ENCODE data around the gene TEAD1. TPM values are rescaled to one million over a fixed set of nuclear protein-coding genes. Genes with fewer than 3 reads are reported as not detected.

Gene TEAD1
- total and polyA plus RNA-seq, 9 of the 15 experiments (the other 6 are each of a cell fraction or from before 2014, with no cell fraction given): 1.7 to 17.7 (median 10.8) TPM

DNA sequence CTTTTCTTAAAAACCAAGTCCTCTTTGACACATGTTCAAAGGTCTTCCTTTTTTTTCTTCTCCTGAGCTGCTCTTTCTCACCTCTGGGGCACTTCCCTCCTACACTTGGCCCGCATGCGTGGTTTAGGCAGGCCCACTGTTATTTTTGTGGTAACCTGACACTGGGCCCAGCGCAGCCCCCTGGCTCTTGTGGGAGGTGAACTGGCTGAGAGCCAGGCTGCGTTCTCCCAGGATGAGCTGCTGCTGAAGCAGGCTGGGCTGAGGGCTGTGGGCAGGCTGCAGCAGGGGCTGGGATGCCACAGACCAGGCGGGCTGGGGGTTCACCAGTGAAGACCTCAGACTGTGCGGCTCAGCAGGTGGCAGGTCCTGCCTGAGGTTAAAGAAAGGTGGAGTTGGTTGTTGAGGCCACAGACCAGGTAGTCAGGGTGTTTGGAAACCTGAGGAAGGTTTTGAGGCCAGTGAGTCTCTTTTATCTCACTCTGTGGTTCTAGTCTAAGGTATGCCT, 72.4 kb downstream of the TEAD1 start (continued):
- TF ChIP-seq, protein P1, sequence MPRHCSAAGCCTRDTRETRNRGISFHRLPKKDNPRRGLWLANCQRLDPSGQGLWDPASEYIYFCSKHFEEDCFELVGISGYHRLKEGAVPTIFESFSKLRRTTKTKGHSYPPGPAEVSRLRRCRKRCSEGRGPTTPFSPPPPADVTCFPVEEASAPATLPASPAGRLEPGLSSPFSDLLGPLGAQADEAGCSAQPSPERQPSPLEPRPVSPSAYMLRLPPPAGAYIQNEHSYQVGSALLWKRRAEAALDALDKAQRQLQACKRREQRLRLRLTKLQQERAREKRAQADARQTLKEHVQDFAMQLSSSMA (CRISPR knock-in tag; IDR thresholded peaks at IDR 0.05): no peak
- TF ChIP-seq PYGO2 (tag; IDR thresholded peaks at IDR 0.05) (no peak), MEF2A (IDR thresholded peaks at IDR 0.05; ENCODE audit: control insufficient read depth, low read depth, low read length) (no peak), SNRNP70 (optimal IDR thresholded peaks at IDR 0.05; ENCODE audit: low read depth, low read length) (no peak), SREBF2 (CRISPR knock-in tag; IDR thresholded peaks at IDR 0.05) (no peak), TAF15 (IDR thresholded peaks at IDR 0.05; ENCODE audit: low read depth, low read length) (no peak), MEF2D (tag; conservative IDR thresholded peaks at IDR 0.05; ENCODE audit: low read depth) (no peak), ZKSCAN8 (CRISPR knock-in tag; IDR thresholded peaks at IDR 0.05) (no peak), CBFA2T3 (IDR thresholded peaks at IDR 0.05) (no peak), HDAC8 (tag; IDR thresholded peaks at IDR 0.05) (no peak), ZNF316 (IDR thresholded peaks at IDR 0.05) (no peak), WHSC1 (IDR thresholded peaks at IDR 0.05; ENCODE audit: low read length) (no peak), ZNF444 (CRISPR knock-in tag; IDR thresholded peaks at IDR 0.05) (no peak), POLR3A (IDR thresholded peaks at IDR 0.05; ENCODE audit: borderline replicate concordance, extremely low read depth, insufficient read depth, insufficient read length) (no peak), CBFB (CRISPR knock-in tag; IDR thresholded peaks at IDR 0.05) (no peak), SRSF9 (IDR thresholded peaks at IDR 0.05; ENCODE audit: borderline replicate concordance, low read depth, low read length) (no peak), ZNF408 (CRISPR knock-in tag; IDR thresholded peaks at IDR 0.05; ENCODE audit: low read depth) (no peak), ZZZ3 (IDR thresholded peaks at IDR 0.05) (no peak), RBM25 (IDR thresholded peaks at IDR 0.05; ENCODE audit: low read depth, low read length, severe bottlenecking) (no peak), ZNF121 (CRISPR knock-in tag; conservative IDR thresholded peaks at IDR 0.05) (no peak), POU5F1 (IDR thresholded peaks at IDR 0.05; ENCODE audit: borderline replicate concordance, low read depth, low read length, partially characterized antibody) (no peak), ZNF79 (CRISPR knock-in tag; IDR thresholded peaks at IDR 0.05; ENCODE audit: low read depth) (no peak), MYBL2 (IDR thresholded peaks at IDR 0.05; ENCODE audit: low read depth) (no peak), MYBL2 (CRISPR knock-in tag; IDR thresholded peaks at IDR 0.05; ENCODE audit: borderline replicate concordance) (no peak)
- TF ChIP-seq, protein P2, sequence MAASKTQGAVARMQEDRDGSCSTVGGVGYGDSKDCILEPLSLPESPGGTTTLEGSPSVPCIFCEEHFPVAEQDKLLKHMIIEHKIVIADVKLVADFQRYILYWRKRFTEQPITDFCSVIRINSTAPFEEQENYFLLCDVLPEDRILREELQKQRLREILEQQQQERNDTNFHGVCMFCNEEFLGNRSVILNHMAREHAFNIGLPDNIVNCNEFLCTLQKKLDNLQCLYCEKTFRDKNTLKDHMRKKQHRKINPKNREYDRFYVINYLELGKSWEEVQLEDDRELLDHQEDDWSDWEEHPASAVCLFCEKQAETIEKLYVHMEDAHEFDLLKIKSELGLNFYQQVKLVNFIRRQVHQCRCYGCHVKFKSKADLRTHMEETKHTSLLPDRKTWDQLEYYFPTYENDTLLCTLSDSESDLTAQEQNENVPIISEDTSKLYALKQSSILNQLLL (CRISPR knock-in tag; IDR thresholded peaks at IDR 0.05; ENCODE audit: borderline replicate concordance): no peak
- TF ChIP-seq, protein P3, sequence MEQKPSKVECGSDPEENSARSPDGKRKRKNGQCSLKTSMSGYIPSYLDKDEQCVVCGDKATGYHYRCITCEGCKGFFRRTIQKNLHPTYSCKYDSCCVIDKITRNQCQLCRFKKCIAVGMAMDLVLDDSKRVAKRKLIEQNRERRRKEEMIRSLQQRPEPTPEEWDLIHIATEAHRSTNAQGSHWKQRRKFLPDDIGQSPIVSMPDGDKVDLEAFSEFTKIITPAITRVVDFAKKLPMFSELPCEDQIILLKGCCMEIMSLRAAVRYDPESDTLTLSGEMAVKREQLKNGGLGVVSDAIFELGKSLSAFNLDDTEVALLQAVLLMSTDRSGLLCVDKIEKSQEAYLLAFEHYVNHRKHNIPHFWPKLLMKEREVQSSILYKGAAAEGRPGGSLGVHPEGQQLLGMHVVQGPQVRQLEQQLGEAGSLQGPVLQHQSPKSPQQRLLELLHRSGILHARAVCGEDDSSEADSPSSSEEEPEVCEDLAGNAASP (IDR thresholded peaks at IDR 0.05): no peak
- TF ChIP-seq, protein P4, sequence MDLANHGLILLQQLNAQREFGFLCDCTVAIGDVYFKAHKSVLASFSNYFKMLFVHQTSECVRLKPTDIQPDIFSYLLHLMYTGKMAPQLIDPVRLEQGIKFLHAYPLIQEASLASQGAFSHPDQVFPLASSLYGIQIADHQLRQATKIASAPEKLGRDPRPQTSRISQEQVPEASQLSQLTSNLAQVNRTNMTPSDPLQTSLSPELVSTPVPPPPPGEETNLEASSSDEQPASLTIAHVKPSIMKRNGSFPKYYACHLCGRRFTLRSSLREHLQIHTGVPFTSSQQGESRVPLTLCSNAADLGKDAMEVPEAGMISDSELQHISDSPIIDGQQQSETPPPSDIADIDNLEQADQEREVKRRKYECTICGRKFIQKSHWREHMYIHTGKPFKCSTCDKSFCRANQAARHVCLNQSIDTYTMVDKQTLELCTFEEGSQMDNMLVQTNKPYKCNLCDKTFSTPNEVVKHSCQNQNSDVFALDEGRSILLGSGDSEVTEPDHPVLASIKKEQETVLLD (IDR thresholded peaks at IDR 0.05): no peak; the same call in 1 of the 2 replicates
